H9 (cell line): Measurements from ENCODE around the gene PLS1. TPM values are rescaled to one million over a fixed set of nuclear protein-coding genes. Genes with fewer than 3 reads are reported as not detected.

Experiments used
- DNase-seq: peaks from one replicate; pipeline ENCODE4 v3.0.0-alpha.2; 2017
- H2AFZ ChIP-seq: one replicate; pipeline ENCODE4 v1.6.1; 2013; ENCODE audit warnings: mild to moderate bottlenecking, low read length, control low read depth, moderate library complexity
- H2AK5ac ChIP-seq: 2 replicates; pipeline ENCODE4 v1.6.1; 2013; ENCODE audit warnings: low read length, control low read depth, mixed read lengths; ENCODE audit not compliant: insufficient read length
- H2BK120ac ChIP-seq: one replicate; pipeline ENCODE4 v1.6.1; 2013; ENCODE audit warnings: low read depth, mild to moderate bottlenecking, low read length, control low read depth, inconsistent platforms; ENCODE audit not compliant: poor library complexity, severe bottlenecking
- H2BK12ac ChIP-seq: 2 replicates; pipeline ENCODE4 v1.6.1; 2013; ENCODE audit warnings: low read length, control low read depth, mixed read lengths, low read depth; ENCODE audit not compliant: insufficient read length
- H2BK15ac ChIP-seq: 2 replicates; pipeline ENCODE4 v1.6.1; 2013; ENCODE audit warnings: low read depth, low read length, control low read depth
- H2BK20ac ChIP-seq: one replicate; pipeline ENCODE4 v1.6.1; 2013; ENCODE audit warnings: low read depth, mild to moderate bottlenecking, low read length, control low read depth, inconsistent platforms; ENCODE audit not compliant: poor library complexity, severe bottlenecking
- H2BK5ac ChIP-seq: 2 replicates; pipeline ENCODE4 v1.6.1; 2013; ENCODE audit warnings: low read length, control low read depth, mixed read lengths; ENCODE audit not compliant: insufficient read length
- H3K14ac ChIP-seq: 2 replicates; pipeline ENCODE4 v1.6.1; 2013; ENCODE audit warnings: low read length, control low read depth; ENCODE audit not compliant: insufficient read depth
- H3K18ac ChIP-seq: 2 replicates; pipeline ENCODE4 v1.6.1; 2013; ENCODE audit warnings: low read depth, mild to moderate bottlenecking, mixed read lengths, low read length, control low read depth; ENCODE audit not compliant: insufficient read length
- H3K23ac ChIP-seq: 2 replicates; pipeline ENCODE4 v1.6.1; 2013; ENCODE audit warnings: low read length, control low read depth, mixed read lengths, low read depth; ENCODE audit not compliant: insufficient read length
- H3K23me2 ChIP-seq: 2 replicates; pipeline ENCODE4 v1.6.1; 2013; ENCODE audit warnings: low read depth, mild to moderate bottlenecking, mixed read lengths, low read length, control low read depth; ENCODE audit not compliant: insufficient read length, poor library complexity, severe bottlenecking
- H3K27ac ChIP-seq: 2 replicates; pipeline ENCODE4 v1.5.1; 2013; ENCODE audit warnings: low read length, control low read depth, mixed read lengths, low read depth; ENCODE audit not compliant: insufficient read length
- H3K27me3 ChIP-seq: 2 replicates; pipeline ENCODE4 v1.6.1; 2013; ENCODE audit warnings: low read length, control low read depth, inconsistent platforms; ENCODE audit not compliant: insufficient read depth
- H3K4ac ChIP-seq: 2 replicates; pipeline ENCODE4 v1.6.1; 2013; ENCODE audit warnings: low read depth, mild to moderate bottlenecking, control low read depth, inconsistent platforms, low read length, moderate library complexity
- H3K4me1 ChIP-seq: 2 replicates; pipeline ENCODE4 v1.6.1; 2013; ENCODE audit warnings: low read length, control low read depth, inconsistent platforms; ENCODE audit not compliant: insufficient read depth
- H3K4me2 ChIP-seq: 2 replicates; pipeline ENCODE4 v1.6.1; 2013; ENCODE audit warnings: low read length, control low read depth, mixed read lengths; ENCODE audit not compliant: insufficient read length, insufficient read depth
- H3K56ac ChIP-seq: 2 replicates; pipeline ENCODE4 v1.6.1; 2013; ENCODE audit warnings: low read depth, mild to moderate bottlenecking, mixed read lengths, low read length, control low read depth; ENCODE audit not compliant: insufficient read length
- H3K79me1 ChIP-seq: 2 replicates; pipeline ENCODE4 v1.6.1; 2013; ENCODE audit warnings: low read depth, mild to moderate bottlenecking, moderate library complexity, low read length, control low read depth, inconsistent platforms; ENCODE audit not compliant: insufficient read depth, poor library complexity, severe bottlenecking
- H3K79me2 ChIP-seq: 2 replicates; pipeline ENCODE4 v1.6.1; 2013; ENCODE audit warnings: low read length, control low read depth, inconsistent platforms; ENCODE audit not compliant: insufficient read depth
- H3K9ac ChIP-seq: 2 replicates; pipeline ENCODE4 v1.6.1; 2013; ENCODE audit warnings: low read length, control low read depth, mixed read lengths; ENCODE audit not compliant: insufficient read length; ENCODE audit errors: extremely low read depth
- H3K9me3 ChIP-seq: one replicate; pipeline ENCODE4 v1.6.1; 2013; ENCODE audit warnings: low read depth, low read length, inconsistent platforms; ENCODE audit not compliant: control insufficient read depth
- H3T11ph ChIP-seq: one replicate; pipeline ENCODE4 v1.6.1; 2013; ENCODE audit warnings: mild to moderate bottlenecking, low read length, control low read depth, inconsistent platforms
- H4K20me1 ChIP-seq: one replicate; pipeline ENCODE4 v1.6.1; 2013; ENCODE audit not compliant: control insufficient read depth, insufficient read length, insufficient read depth
- H4K5ac ChIP-seq: 2 replicates; pipeline ENCODE4 v1.6.1; 2013; ENCODE audit warnings: low read depth, mild to moderate bottlenecking, mixed read lengths, low read length, control low read depth; ENCODE audit not compliant: insufficient read length
- H4K8ac ChIP-seq: replicated peaks from 2 replicates; pipeline ENCODE4 v1.6.1; 2013; ENCODE audit warnings: low read length, control low read depth, mixed read lengths, low read depth; ENCODE audit not compliant: insufficient read length
- H4K91ac ChIP-seq: 2 replicates; pipeline ENCODE4 v1.6.1; 2013; ENCODE audit warnings: low read depth, mild to moderate bottlenecking, moderate library complexity, mixed read lengths, low read length, control low read depth; ENCODE audit not compliant: insufficient read length
- H3K27ac Mint-ChIP-seq, 3 experiments: 2 replicates in 2 of 3; 3 replicates in 1 of 3; pipeline ENCODE4 v1.8.0; 2020 to 2021; ENCODE audit warnings: mixed read lengths in 3 of 3, mild to moderate bottlenecking in 1 of 3, moderate library complexity in 1 of 3
- H3K27me3 Mint-ChIP-seq: 2 replicates; pipeline ENCODE4 v1.8.0; 2021; ENCODE audit warnings: low read depth, mild to moderate bottlenecking, moderate library complexity, mixed read lengths
- H3K36me3 Mint-ChIP-seq, 3 experiments: 2 replicates in 2 of 3; 3 replicates in 1 of 3; pipeline ENCODE4 v1.8.0; 2020 to 2021; ENCODE audit warnings: low read depth in 3 of 3, mixed read lengths in 3 of 3; ENCODE audit not compliant: insufficient read depth in 1 of 3
- H3K4me1 Mint-ChIP-seq, 2 experiments: 2 replicates each; pipeline ENCODE4 v1.8.0; 2020; ENCODE audit warnings: mixed read lengths in 2 of 2
- H3K4me3 Mint-ChIP-seq, 2 experiments: 2 replicates in 1 of 2; 3 replicates in 1 of 2; pipeline ENCODE4 v1.8.0; 2020 to 2021; ENCODE audit warnings: mild to moderate bottlenecking in 2 of 2, mixed read lengths in 2 of 2, moderate library complexity in 1 of 2
- H3K9me3 Mint-ChIP-seq, 2 experiments: 2 replicates in 1 of 2; 3 replicates in 1 of 2; pipeline ENCODE4 v1.8.0; 2020; ENCODE audit warnings: mild to moderate bottlenecking in 2 of 2, mixed read lengths in 2 of 2, moderate library complexity in 1 of 2
- CTCF ChIP-seq: fragments of 200-600 bp; sonication (generic); conservative IDR thresholded peaks from 3 replicates; pipeline ENCODE4 v1.8.0; 2021; ENCODE audit warnings: antibody characterized with exemption, mild to moderate bottlenecking
- WGBS: extraction: QIAGEN DNeasy Blood & Tissue Kit; methylation state at CpG from one replicate; pipeline ENCODE4 v1.1.7; 2013; ENCODE audit warnings: missing lambda C conversion rate, low lambda C conversion rate, mixed read lengths; ENCODE audit not compliant: insufficient read length; ENCODE audit errors: extremely low coverage; 5-methylcytosine and 5-hydroxymethylcytosine counted together
- total RNA-seq: library from RNA; stranded (reverse); gene quantifications from 2 replicates; pipeline ENCODE4 v1.2.1, GENCODE V29; 2021

Gene PLS1
- total RNA-seq, 1 experiment from 2014 or later = 20.4 TPM

DNA sequence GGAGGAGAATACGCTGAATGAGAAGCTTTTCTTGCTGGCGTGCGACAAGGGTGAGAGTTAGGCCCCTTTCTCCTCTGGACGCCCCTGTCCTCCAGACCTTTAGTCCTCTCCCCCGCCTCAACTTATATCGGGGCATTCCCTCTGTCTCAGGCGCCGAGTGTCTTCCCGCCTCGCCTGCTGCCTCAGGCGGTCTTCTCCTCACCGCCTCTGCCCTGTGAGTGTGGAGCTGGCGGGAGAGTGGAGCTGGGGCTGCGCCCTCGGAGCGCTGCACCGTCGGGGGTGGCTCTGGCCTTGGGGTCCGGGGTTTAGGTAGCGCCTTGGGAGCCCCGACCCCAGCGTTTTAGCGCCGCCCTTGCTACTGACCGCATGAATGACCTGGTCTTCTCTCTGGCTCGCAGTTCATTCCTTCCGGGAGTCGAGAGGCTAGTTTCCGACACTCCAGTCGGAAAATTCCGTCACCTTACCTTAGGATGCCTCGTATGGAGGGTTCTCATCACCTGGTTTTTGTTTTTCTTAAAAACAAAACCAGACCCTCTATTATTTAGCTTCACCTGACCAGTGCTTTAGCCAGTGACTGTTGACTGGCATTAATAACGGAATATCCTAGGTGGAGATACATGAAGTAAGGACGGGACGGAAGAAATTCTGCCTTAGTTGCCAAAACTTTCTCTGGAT, 128.6 kb downstream of the PLS1 start:
- Mint-ChIP-seq H3K9me3 (peaks cover 0 to 5% of the 10 kb centered on the region in 2 experiments; a peak in 3 of 5 replicates), H3K27me3 (no peaks in the 10 kb centered on the region; the same call in 1 of the 2 replicates), H3K27ac (peak overlapping the region; percentile 81 to 94 (median 93)), H3K36me3 (peaks cover 3 to 14% (median 9%) of the 10 kb centered on the region in 3 experiments; a peak in 4 of 7 replicates), H3K4me1 (peaks cover 29 to 32% of the 10 kb centered on the region in 2 experiments), H3K4me3 (peak overlapping the region; percentile 89 to 92)
- no peak overlapping the region for H3K4ac ChIP-seq
- no peak overlapping the region for H3T11ph ChIP-seq
- H3K4me2 ChIP-seq = peak overlapping the region; percentile 55
- no peak overlapping the region for H2AK5ac ChIP-seq
- no peak overlapping the region for H2BK20ac ChIP-seq
- peak overlapping the region; percentile 72 for H3K27ac ChIP-seq
- no peaks in the 10 kb centered on the region for H3K4me1 ChIP-seq
- H4K91ac ChIP-seq = no peak overlapping the region
- no peak overlapping the region for H4K8ac ChIP-seq
- no peak overlapping the region for H3K23ac ChIP-seq
- peak overlapping the region; percentile 95 for H3K14ac ChIP-seq
- no peaks in the 10 kb centered on the region for H3K23me2 ChIP-seq
- no peak overlapping the region for H2BK12ac ChIP-seq
- peak overlapping the region; percentile 20 for H2BK5ac ChIP-seq
- no peaks in the 10 kb centered on the region for H4K20me1 ChIP-seq
- H3K27me3 ChIP-seq = no peaks in the 10 kb centered on the region
- H2BK120ac ChIP-seq = no peak overlapping the region
- H3K79me1 ChIP-seq = no peaks in the 10 kb centered on the region
- H3K56ac ChIP-seq = peak overlapping the region; percentile 30
- peak; percentile 41; the same call in 2 of the 3 replicates for TF ChIP-seq CTCF
- peak overlapping the region; percentile 45 for H4K5ac ChIP-seq
- peak; percentile 82 for DNase-seq
- H3K18ac ChIP-seq = peak overlapping the region; percentile 89
- peak overlapping the region; percentile 66 for H2AFZ ChIP-seq
- H2BK15ac ChIP-seq = no peak overlapping the region
- H3K9me3 ChIP-seq = no peaks in the 10 kb centered on the region
- no CpG with 5 or more reads among the region's 35 CpGs for WGBS
- H3K9ac ChIP-seq = peak overlapping the region; percentile 92
- H3K79me2 ChIP-seq = no peaks in the 10 kb centered on the region
